HepG2 (cell line): ENCODE data around the gene BTRC. TPM values are rescaled to one million over a fixed set of nuclear protein-coding genes. Genes with fewer than 3 reads are reported as not detected.

Source experiments
- GMEB2 ChIP-seq: IDR thresholded peaks from 2 replicates; pipeline ENCODE4 v1.6.1; 2016; ENCODE audit warnings: missing biosample characterization, missing genetic modification reagents, low read depth
- KDM3A ChIP-seq: IDR thresholded peaks from 2 replicates; pipeline ENCODE4 v1.6.1; 2018; ENCODE audit warnings: low read depth, missing compliant biosample characterization
- KLF16 ChIP-seq, 2 experiments: sonication (generic) in 1 of 2; formaldehyde crosslinking in 1 of 2; IDR thresholded peaks; 2 replicates each; pipeline versions ENCODE4 v1.6.1 to v1.8.0; 2016 to 2023; ENCODE audit warnings: missing genetic modification reagents in 2 of 2, missing compliant biosample characterization in 1 of 2
- KLF9 ChIP-seq: IDR thresholded peaks from 2 replicates; pipeline ENCODE4 v1.6.1; 2016; ENCODE audit warnings: low read depth
- LCORL ChIP-seq, 2 experiments: fragments of 450-650 bp in 1 of 2; sonication (generic) in 1 of 2; formaldehyde crosslinking in 1 of 2; IDR thresholded peaks; 2 replicates each; pipeline versions ENCODE4 v1.5.0 to v1.6.1; 2017 to 2020; ENCODE audit warnings: antibody characterized with exemption in 1 of 2, missing genetic modification reagents in 1 of 2
- MAFG ChIP-seq: sonication (generic); formaldehyde crosslinking; IDR thresholded peaks from 2 replicates; pipeline ENCODE4 v1.5.1; 2020; ENCODE audit warnings: mild to moderate bottlenecking, missing genetic modification reagents
- MAZ ChIP-seq, 2 experiments: sonication (generic) in 1 of 2; formaldehyde crosslinking in 1 of 2; IDR thresholded peaks; 2 replicates each; pipeline versions ENCODE4 v1.5.0 to v1.6.1; 2012 to 2020; ENCODE audit warnings: low read depth in 2 of 2, mild to moderate bottlenecking in 2 of 2, borderline replicate concordance in 1 of 2, improper control_type of control experiment in 1 of 2, low read length in 1 of 2, missing genetic modification reagents in 1 of 2, moderate library complexity in 1 of 2
- MED13 ChIP-seq: sonication (generic); formaldehyde crosslinking; IDR thresholded peaks from 2 replicates; pipeline ENCODE4 v1.5.0; 2020; ENCODE audit warnings: missing genetic modification reagents
- MEIS2 ChIP-seq: sonication (generic); formaldehyde crosslinking; IDR thresholded peaks from 2 replicates; pipeline ENCODE4 v1.9.0; 2021; ENCODE audit warnings: mild to moderate bottlenecking, missing genetic modification reagents
- MYC ChIP-seq: sonication (generic); formaldehyde crosslinking; IDR thresholded peaks from 2 replicates; pipeline ENCODE4 v1.9.0; 2021; ENCODE audit warnings: missing genetic modification reagents, borderline replicate concordance
- MYNN ChIP-seq: sonication (generic); formaldehyde crosslinking; IDR thresholded peaks from 2 replicates; pipeline ENCODE4 v1.4.0; 2020; ENCODE audit warnings: mild to moderate bottlenecking, low read depth, missing genetic modification reagents
- RFX1 ChIP-seq: fragments of 450-650 bp; IDR thresholded peaks from 2 replicates; pipeline ENCODE4 v1.6.1; 2017
- TGIF2 ChIP-seq: IDR thresholded peaks from 2 replicates; pipeline ENCODE4 v1.6.1; 2016; ENCODE audit warnings: control low read depth, missing compliant biosample characterization
- TRAFD1 ChIP-seq: sonication (generic); formaldehyde crosslinking; IDR thresholded peaks from 2 replicates; pipeline ENCODE4 v1.5.1; 2020; ENCODE audit warnings: missing genetic modification reagents, mild to moderate bottlenecking, borderline replicate concordance
- ZKSCAN5 ChIP-seq: sonication (generic); formaldehyde crosslinking; IDR thresholded peaks from 2 replicates; pipeline ENCODE4 v1.5.1; 2020; ENCODE audit warnings: mild to moderate bottlenecking, missing genetic modification reagents
- polyA plus RNA-seq, 8 experiments: library from polyadenylated mRNA; depleted of rRNA in 3 of 8; stranded (reverse) in 7 of 8; unstranded in 1 of 8; fragments of >200 nt; fragmentation: Illumina TruSeq in 4 of 8; extraction: Trizol in 4 of 8; gene quantifications; 2 replicates each; pipeline versions ENCODE4 v1.2.1 to v1.2.3, GENCODE V29; 2011 to 2016; ENCODE audit warnings: low read depth in 4 of 8, missing spikeins in 1 of 8, mixed read lengths in 1 of 8; ENCODE audit not compliant: insufficient read depth in 1 of 8
- total RNA-seq, 5 experiments: library from RNA; depleted of rRNA; stranded (reverse); fragments of >200 nt; fragmentation: Illumina TruSeq; extraction: Trizol; gene quantifications; 2 replicates each; pipeline ENCODE4 v1.2.3, GENCODE V29; 2016; ENCODE audit warnings: low read depth in 1 of 5
- TF ChIP-seq, protein P1 (sequence below): sonication (generic); formaldehyde crosslinking; IDR thresholded peaks from 2 replicates; pipeline ENCODE4 v1.9.0; 2021; ENCODE audit warnings: missing genetic modification reagents, mild to moderate bottlenecking, borderline replicate concordance
- TF ChIP-seq, protein P2 (sequence below): IDR thresholded peaks from 2 replicates; pipeline ENCODE4 v1.6.1; 2016; ENCODE audit warnings: mild to moderate bottlenecking, missing biosample characterization, missing genetic modification reagents
- TF ChIP-seq, protein P3 (sequence below): sonication (generic); formaldehyde crosslinking; IDR thresholded peaks from 2 replicates; pipeline ENCODE4 v1.4.0; 2020; ENCODE audit warnings: mild to moderate bottlenecking, missing genetic modification reagents
- TF ChIP-seq, protein P4 (sequence below): IDR thresholded peaks from 2 replicates; pipeline ENCODE4 v1.6.1; 2016

Gene BTRC
- total and polyA plus RNA-seq, 2 of the 13 experiments (the other 11 are each of a cell fraction or from before 2014, with no cell fraction given): 12.0 to 14.4 TPM

DNA sequence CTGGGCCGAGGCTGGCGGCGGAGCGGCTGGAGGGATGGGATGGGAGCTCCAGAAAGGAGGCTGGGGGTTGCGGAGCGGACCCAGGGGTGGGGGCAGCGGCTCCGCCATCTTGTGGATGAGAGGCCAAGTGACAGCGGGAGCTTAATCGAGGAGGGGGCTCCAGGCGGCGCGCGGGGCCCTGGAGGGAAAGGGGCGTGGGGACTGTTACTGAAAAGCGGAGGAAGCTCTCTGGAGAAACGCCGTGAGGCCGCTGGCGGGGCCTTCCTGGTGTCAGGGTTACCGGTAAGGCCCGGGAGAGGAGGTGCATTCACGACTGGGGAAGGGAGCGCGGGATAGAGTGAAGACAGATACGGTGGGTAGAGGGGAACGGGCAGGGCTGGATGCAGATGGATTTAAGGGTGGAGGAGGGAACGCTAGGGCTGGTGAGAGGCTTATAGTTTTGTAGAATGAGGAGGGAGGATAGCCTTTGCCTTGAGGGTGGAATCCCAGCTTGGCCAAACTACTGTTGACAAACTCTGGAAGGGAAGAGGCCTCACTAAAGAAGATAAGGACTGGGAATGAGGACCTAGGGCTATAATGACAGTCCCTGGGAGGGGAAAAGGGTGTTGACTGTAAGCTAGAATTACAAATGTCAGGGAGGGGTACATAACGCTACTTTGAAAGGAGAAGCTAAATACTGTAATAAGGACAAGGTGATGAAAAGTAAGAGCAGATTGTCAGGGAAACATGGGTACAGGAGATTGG lies 535 bp downstream of the BTRC start (continued):
- TF ChIP-seq, protein P1, sequence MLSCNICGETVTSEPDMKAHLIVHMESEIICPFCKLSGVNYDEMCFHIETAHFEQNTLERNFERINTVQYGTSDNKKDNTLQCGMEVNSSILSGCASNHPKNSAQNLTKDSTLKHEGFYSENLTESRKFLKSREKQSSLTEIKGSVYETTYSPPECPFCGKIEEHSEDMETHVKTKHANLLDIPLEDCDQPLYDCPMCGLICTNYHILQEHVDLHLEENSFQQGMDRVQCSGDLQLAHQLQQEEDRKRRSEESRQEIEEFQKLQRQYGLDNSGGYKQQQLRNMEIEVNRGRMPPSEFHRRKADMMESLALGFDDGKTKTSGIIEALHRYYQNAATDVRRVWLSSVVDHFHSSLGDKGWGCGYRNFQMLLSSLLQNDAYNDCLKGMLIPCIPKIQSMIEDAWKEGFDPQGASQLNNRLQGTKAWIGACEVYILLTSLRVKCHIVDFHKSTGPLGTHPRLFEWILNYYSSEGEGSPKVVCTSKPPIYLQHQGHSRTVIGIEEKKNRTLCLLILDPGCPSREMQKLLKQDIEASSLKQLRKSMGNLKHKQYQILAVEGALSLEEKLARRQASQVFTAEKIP (CRISPR knock-in tag): no peak
- TF ChIP-seq RFX1 (no peak), MYNN (CRISPR knock-in tag) (no peak), KLF16 (CRISPR knock-in tag; IDR thresholded peaks at IDR 0.05) (no peak), KLF9 (CRISPR knock-in tag) (no peak), MAZ (IDR thresholded peaks at IDR 0.05; ENCODE audit: borderline replicate concordance, low read depth, low read length) (no peak), MAZ (CRISPR knock-in tag; IDR thresholded peaks at IDR 0.05; ENCODE audit: low read depth) (no peak; the same call in 1 of the 2 replicates), KDM3A (no peak), ZKSCAN5 (CRISPR knock-in tag) (no peak), GMEB2 (CRISPR knock-in tag) (no peak), TRAFD1 (CRISPR knock-in tag) (no peak), TGIF2 (CRISPR knock-in tag) (no peak), MAFG (no peak), MYC (CRISPR knock-in tag) (no peak), MED13 (CRISPR knock-in tag) (no peak), LCORL (IDR thresholded peaks at IDR 0.05) (no peak), LCORL (CRISPR knock-in tag; IDR thresholded peaks at IDR 0.05) (no peak; the same call in 1 of the 2 replicates), MEIS2 (CRISPR knock-in tag) (no peak)
- TF ChIP-seq, protein P2, sequence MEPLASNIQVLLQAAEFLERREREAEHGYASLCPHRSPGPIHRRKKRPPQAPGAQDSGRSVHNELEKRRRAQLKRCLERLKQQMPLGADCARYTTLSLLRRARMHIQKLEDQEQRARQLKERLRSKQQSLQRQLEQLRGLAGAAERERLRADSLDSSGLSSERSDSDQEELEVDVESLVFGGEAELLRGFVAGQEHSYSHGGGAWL (CRISPR knock-in tag): no peak; the same call in 1 of the 2 replicates
- TF ChIP-seq, protein P3, sequence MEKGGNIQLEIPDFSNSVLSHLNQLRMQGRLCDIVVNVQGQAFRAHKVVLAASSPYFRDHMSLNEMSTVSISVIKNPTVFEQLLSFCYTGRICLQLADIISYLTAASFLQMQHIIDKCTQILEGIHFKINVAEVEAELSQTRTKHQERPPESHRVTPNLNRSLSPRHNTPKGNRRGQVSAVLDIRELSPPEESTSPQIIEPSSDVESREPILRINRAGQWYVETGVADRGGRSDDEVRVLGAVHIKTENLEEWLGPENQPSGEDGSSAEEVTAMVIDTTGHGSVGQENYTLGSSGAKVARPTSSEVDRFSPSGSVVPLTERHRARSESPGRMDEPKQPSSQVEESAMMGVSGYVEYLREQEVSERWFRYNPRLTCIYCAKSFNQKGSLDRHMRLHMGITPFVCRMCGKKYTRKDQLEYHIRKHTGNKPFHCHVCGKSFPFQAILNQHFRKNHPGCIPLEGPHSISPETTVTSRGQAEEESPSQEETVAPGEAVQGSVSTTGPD: no peak
- TF ChIP-seq, protein P4, sequence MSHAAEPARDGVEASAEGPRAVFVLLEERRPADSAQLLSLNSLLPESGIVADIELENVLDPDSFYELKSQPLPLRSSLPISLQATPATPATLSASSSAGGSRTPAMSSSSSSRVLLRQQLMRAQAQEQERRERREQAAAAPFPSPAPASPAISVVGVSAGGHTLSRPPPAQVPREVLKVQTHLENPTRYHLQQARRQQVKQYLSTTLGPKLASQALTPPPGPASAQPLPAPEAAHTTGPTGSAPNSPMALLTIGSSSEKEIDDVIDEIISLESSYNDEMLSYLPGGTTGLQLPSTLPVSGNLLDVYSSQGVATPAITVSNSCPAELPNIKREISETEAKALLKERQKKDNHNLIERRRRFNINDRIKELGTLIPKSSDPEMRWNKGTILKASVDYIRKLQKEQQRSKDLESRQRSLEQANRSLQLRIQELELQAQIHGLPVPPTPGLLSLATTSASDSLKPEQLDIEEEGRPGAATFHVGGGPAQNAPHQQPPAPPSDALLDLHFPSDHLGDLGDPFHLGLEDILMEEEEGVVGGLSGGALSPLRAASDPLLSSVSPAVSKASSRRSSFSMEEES (CRISPR knock-in tag): no peak
